H1 (cell line): ENCODE measurements around the gene TRPV4. TPM values are rescaled to one million over a fixed set of nuclear protein-coding genes. Genes with fewer than 3 reads are reported as not detected.
A peak's percentile ranks its signal among the peaks of the same experiment; 100 is the strongest.

Experiments
- CTCF ChIA-PET: fragments of 300-600 bp; sonication (Branson Sonifier 250); formaldehyde crosslinking; loops from one replicate; lab custom pipeline; 2021; ENCODE audit not compliant: partially characterized antibody; lab: Charles Lee
- POLR2A ChIA-PET: fragments of 300-600 bp; sonication (Branson Sonifier 250); formaldehyde crosslinking; loops from one replicate; lab custom pipeline; 2021; ENCODE audit warnings: inconsistent platforms; ENCODE audit not compliant: partially characterized antibody; lab: Charles Lee
- DNase-seq, 2 experiments: peaks; one replicate each; pipeline versions ENCODE4 v3.0.0 to v3.0.0-alpha.2; 2010 to 2022; ENCODE audit warnings: low spot score in 2 of 2, low read depth in 1 of 2, mixed read lengths in 1 of 2
- FAIRE-seq: peaks from 2 replicates; lab custom pipeline; 2011; peaks lifted over from hg19 to GRCh38; lab: Jason Lieb, UNC
- H2AFZ ChIP-seq: 2 replicates; pipeline ENCODE4 v1.8.1; 2012; ENCODE audit warnings: low read length, inconsistent platforms
- H2AK5ac ChIP-seq: 2 replicates; pipeline ENCODE4 v1.6.1; 2013; ENCODE audit warnings: low read depth, low read length
- H2BK120ac ChIP-seq: replicated peaks from 2 replicates; pipeline ENCODE3; 2013; ENCODE audit warnings: low read depth, low read length, inconsistent platforms
- H2BK12ac ChIP-seq: 2 replicates; pipeline ENCODE4 v1.6.1; 2013; ENCODE audit warnings: low read depth, low read length
- H2BK15ac ChIP-seq: 2 replicates; pipeline ENCODE4 v1.6.1; 2013; ENCODE audit warnings: low read length
- H2BK20ac ChIP-seq: 2 replicates; pipeline ENCODE4 v1.6.1; 2013; ENCODE audit warnings: low read length
- H2BK5ac ChIP-seq: 2 replicates; pipeline ENCODE4 v1.6.1; 2013; ENCODE audit warnings: low read depth, low read length
- H3K14ac ChIP-seq: 2 replicates; pipeline ENCODE4 v1.6.1; 2013; ENCODE audit warnings: inconsistent platforms; ENCODE audit not compliant: insufficient read length
- H3K18ac ChIP-seq: 2 replicates; pipeline ENCODE4 v1.6.1; 2013; ENCODE audit warnings: low read length; ENCODE audit errors: extremely low read depth
- H3K23ac ChIP-seq: 2 replicates; pipeline ENCODE4 v1.6.1; 2013; ENCODE audit warnings: inconsistent platforms; ENCODE audit not compliant: insufficient read length
- H3K23me2 ChIP-seq: 2 replicates; pipeline ENCODE4 v1.6.1; 2013; ENCODE audit warnings: low read depth, low read length
- H3K27ac ChIP-seq: 2 replicates; pipeline ENCODE4 v1.6.1; 2011; ENCODE audit warnings: low read depth, low read length, inconsistent platforms
- H3K27me3 ChIP-seq, 4 experiments: replicated peaks in 1 of 4; 1 replicate in 1 of 4; 2 replicates in 3 of 4; pipeline versions ENCODE4 v1.6.1 to v1.8.1; 2011 to 2013; ENCODE audit warnings: low read length in 3 of 4, mild to moderate bottlenecking in 3 of 4, inconsistent platforms in 2 of 4, mixed read lengths in 2 of 4, moderate library complexity in 1 of 4; ENCODE audit not compliant: control insufficient read depth in 3 of 4, insufficient read depth in 3 of 4; ENCODE audit errors: extremely low read depth in 1 of 4
- H3K36me3 ChIP-seq, 4 experiments: 2 replicates each; pipeline versions ENCODE4 v1.6.1 to v1.8.1; 2011 to 2013; ENCODE audit warnings: mild to moderate bottlenecking in 4 of 4, low read length in 3 of 4, moderate library complexity in 2 of 4, control low read depth in 1 of 4, inconsistent platforms in 1 of 4; ENCODE audit not compliant: insufficient read depth in 4 of 4, control insufficient read depth in 2 of 4
- H3K4ac ChIP-seq: replicated peaks from 2 replicates; pipeline ENCODE3; 2013; ENCODE audit warnings: low read length, low read depth, mixed read lengths, inconsistent platforms; ENCODE audit not compliant: insufficient read length
- H3K4me1 ChIP-seq, 4 experiments: replicated peaks in 1 of 4; 1 replicate in 1 of 4; 2 replicates in 3 of 4; pipeline versions ENCODE4 v1.6.1 to v1.8.1; 2011 to 2013; ENCODE audit warnings: low read length in 3 of 4, inconsistent platforms in 2 of 4, mixed read lengths in 1 of 4; ENCODE audit not compliant: insufficient read depth in 4 of 4, control insufficient read depth in 3 of 4
- H3K4me2 ChIP-seq, 2 experiments: 2 replicates each; pipeline versions ENCODE4 v1.6.1 to v1.8.1; 2011 to 2013; ENCODE audit warnings: low read depth in 2 of 2, low read length in 2 of 2, control low read depth in 1 of 2, inconsistent platforms in 1 of 2, mild to moderate bottlenecking in 1 of 2; ENCODE audit not compliant: insufficient read depth in 1 of 2
- H3K4me3 ChIP-seq, 4 experiments: fragments of 200-600, 300-600 bp in 1 of 4; sonication (generic), shearing (Covaris generic), sonication (Bioruptor Twin) in 1 of 4; 2 replicates each; pipeline versions ENCODE4 v1.5.1 to v1.8.1; 2011 to 2016; ENCODE audit warnings: low read length in 4 of 4, low read depth in 3 of 4, control low read depth in 2 of 4, inconsistent platforms in 2 of 4, mild to moderate bottlenecking in 2 of 4, mixed read lengths in 1 of 4, moderate library complexity in 1 of 4; ENCODE audit not compliant: insufficient read depth in 2 of 4; ENCODE audit errors: extremely low read depth in 1 of 4
- H3K56ac ChIP-seq: replicated peaks from 2 replicates; pipeline ENCODE3; 2013; ENCODE audit warnings: low read depth, mild to moderate bottlenecking, mixed read lengths, low read length, inconsistent platforms; ENCODE audit not compliant: insufficient read length
- H3K79me1 ChIP-seq: 2 replicates; pipeline ENCODE4 v1.6.1; 2013; ENCODE audit warnings: low read depth, low read length, control low read depth
- H3K79me2 ChIP-seq, 2 experiments: 2 replicates each; pipeline versions ENCODE4 v1.6.1 to v1.8.1; 2012 to 2013; ENCODE audit warnings: low read length in 2 of 2, mild to moderate bottlenecking in 2 of 2, inconsistent platforms in 1 of 2; ENCODE audit not compliant: insufficient read depth in 2 of 2, control insufficient read depth in 1 of 2
- H3K9ac ChIP-seq, 4 experiments: replicated peaks in 1 of 4; 1 replicate in 1 of 4; 2 replicates in 3 of 4; pipeline versions ENCODE4 v1.6.1 to v1.8.1; 2011 to 2013; ENCODE audit warnings: low read depth in 3 of 4, low read length in 3 of 4, control low read depth in 2 of 4, mild to moderate bottlenecking in 2 of 4, moderate library complexity in 2 of 4, inconsistent platforms in 1 of 4; ENCODE audit errors: extremely low read depth in 1 of 4
- H3K9me3 ChIP-seq, 2 experiments: 2 replicates each; pipeline versions ENCODE4 v1.6.1 to v1.8.1; 2012 to 2013; ENCODE audit warnings: mild to moderate bottlenecking in 2 of 2, moderate library complexity in 2 of 2, control low read depth in 1 of 2, inconsistent platforms in 1 of 2, low read depth in 1 of 2, low read length in 1 of 2, mixed read lengths in 1 of 2; ENCODE audit not compliant: insufficient read depth in 2 of 2
- H4K20me1 ChIP-seq, 2 experiments: replicated peaks in 1 of 2; 2 replicates each; pipeline versions ENCODE3 to v1.8.1; 2011 to 2013; ENCODE audit warnings: inconsistent platforms in 2 of 2, low read length in 2 of 2, mild to moderate bottlenecking in 1 of 2; ENCODE audit not compliant: insufficient read depth in 2 of 2, control insufficient read depth in 1 of 2
- H4K5ac ChIP-seq: 2 replicates; pipeline ENCODE4 v1.6.1; 2013; ENCODE audit warnings: low read length, low read depth, mixed read lengths, inconsistent platforms; ENCODE audit not compliant: insufficient read length
- H4K8ac ChIP-seq: 2 replicates; pipeline ENCODE4 v1.8.0; 2013; ENCODE audit warnings: mild to moderate bottlenecking, moderate library complexity, low read length, inconsistent platforms; ENCODE audit not compliant: insufficient read depth; ENCODE audit errors: extremely low read depth
- H4K91ac ChIP-seq: replicated peaks from 2 replicates; pipeline ENCODE3; 2013; ENCODE audit warnings: low read length, mixed read lengths, inconsistent platforms; ENCODE audit not compliant: insufficient read length
- ASH2L ChIP-seq: fragments of 200-600, 300-600 bp; sonication (generic); IDR thresholded peaks from one replicate; pipeline ENCODE4 v1.7.1; 2017; ENCODE audit warnings: low read length
- BACH1 ChIP-seq: IDR thresholded peaks from 2 replicates; pipeline ENCODE4 v1.6.1; 2012; ENCODE audit warnings: low read length, improper control_type of control experiment
- CEBPB ChIP-seq: IDR thresholded peaks from 2 replicates; pipeline ENCODE4 v1.6.1; 2012; ENCODE audit warnings: low read depth, low read length
- CREB1 ChIP-seq: IDR thresholded peaks from 2 replicates; pipeline ENCODE4 v1.6.1; 2012; ENCODE audit warnings: inconsistent platforms
- HDAC2 ChIP-seq, 2 experiments: fragments of 300-600 bp in 1 of 2; sonication (generic) in 1 of 2; IDR thresholded peaks; 2 replicates each; pipeline ENCODE4 v1.6.1; 2011 to 2012; ENCODE audit warnings: low read depth in 2 of 2, low read length in 2 of 2, mild to moderate bottlenecking in 2 of 2, moderate library complexity in 2 of 2, borderline replicate concordance in 1 of 2, inconsistent platforms in 1 of 2
- JUND ChIP-seq: IDR thresholded peaks from 2 replicates; pipeline ENCODE4 v1.6.1; 2011; ENCODE audit warnings: mild to moderate bottlenecking, improper control_type of control experiment, low read length
- PHF8 ChIP-seq: fragments of 200-600 bp; sonication (generic); conservative IDR thresholded peaks from 2 replicates; pipeline ENCODE4 v1.7.1; 2012; ENCODE audit warnings: low read depth, mild to moderate bottlenecking, inconsistent platforms, low read length, moderate library complexity
- POLR2A ChIP-seq, 2 experiments: IDR thresholded peaks; 1 replicate in 1 of 2; 2 replicates in 1 of 2; pipeline ENCODE4 v1.6.1; 2011; ENCODE audit warnings: low read depth in 2 of 2, low read length in 2 of 2, mild to moderate bottlenecking in 2 of 2; ENCODE audit errors: control extremely low read depth in 1 of 2
- POU5F1 ChIP-seq: IDR thresholded peaks from 2 replicates; pipeline ENCODE4 v1.6.1; 2011; ENCODE audit warnings: low read depth, mild to moderate bottlenecking, low read length, moderate library complexity
- RXRA ChIP-seq: IDR thresholded peaks from 2 replicates; pipeline ENCODE4 v1.6.1; 2011; ENCODE audit warnings: low read depth, mild to moderate bottlenecking, low read length, moderate library complexity; ENCODE audit not compliant: insufficient read depth
- USF2 ChIP-seq: IDR thresholded peaks from 2 replicates; pipeline ENCODE4 v1.6.1; 2011; ENCODE audit warnings: low read length, improper control_type of control experiment
- ZNF274 ChIP-seq: IDR thresholded peaks from 2 replicates; pipeline ENCODE4 v1.7.0; 2012; ENCODE audit warnings: low read length, borderline replicate concordance; ENCODE audit errors: extremely low read depth
- WGBS, 2 experiments: shearing (Covaris generic) in 1 of 2; methylation state at CpG; one replicate each; pipeline versions ENCODE4 v1.1.6 to v1.1.7; 2013 to 2015; ENCODE audit warnings: low lambda C conversion rate in 2 of 2, mixed read lengths in 2 of 2, inconsistent platforms in 1 of 2, low coverage in 1 of 2, missing lambda C conversion rate in 1 of 2; ENCODE audit not compliant: insufficient replicate concordance in 2 of 2, insufficient coverage in 1 of 2, insufficient read length in 1 of 2; ENCODE audit errors: extremely low coverage in 1 of 2, missing lambda C conversion rate in 1 of 2; 5-methylcytosine and 5-hydroxymethylcytosine counted together
- polyA plus RNA-seq, 7 experiments: library from polyadenylated mRNA; depleted of rRNA in 3 of 7; stranded (reverse) in 5 of 7; unstranded in 2 of 7; fragments of >200 nt in 5 of 7; fragments of 200-250 nt in 2 of 7; gene quantifications; 1 replicate in 5 of 7; 2 replicates in 1 of 7; 4 replicates in 1 of 7; pipeline versions ENCODE4 v1.2.1 to v1.2.3, GENCODE V29; 2011 to 2013; ENCODE audit warnings: missing spikeins in 2 of 7, mixed read lengths in 2 of 7
- total RNA-seq: library from RNA; stranded (reverse); fragmentation: NEBNext Ultra II Directional; extraction: Animal tissue kit (Norgen Biotek cat#: 25700); gene quantifications from 2 replicates; pipeline ENCODE4 v1.2.1, GENCODE V29; 2021

TRPV4 gene
- total and polyA plus RNA-seq, 2 of the 8 experiments (the other 6 are each of a cell fraction or from before 2014, with no cell fraction given) = 2.1 to 6.2 TPM

- H4K8ac ChIP-seq = no peak overlapping the region
- no peak overlapping the region for H3K4ac ChIP-seq
- H4K91ac ChIP-seq = no peak overlapping the region
- no peak overlapping the region for H3K27ac ChIP-seq
- H2AK5ac ChIP-seq = no peak overlapping the region
- POLR2A ChIA-PET = interaction anchor here (1.2 kb wide), 1 partner anchor 19 kb away, joined by 3 read pairs; no protein-coding TSS in a partner anchor
- no peaks in the 10 kb centered on the region for H3K79me2 ChIP-seq
- H3K14ac ChIP-seq = no peak overlapping the region
- H2BK5ac ChIP-seq = no peak overlapping the region
- H3K27me3 ChIP-seq = no peaks in the 10 kb centered on the region
- H4K5ac ChIP-seq = no peak overlapping the region
- H4K20me1 ChIP-seq = no peaks in the 10 kb centered on the region
- no peak overlapping the region for H3K4me3 ChIP-seq
- peak overlapping the region; percentile 53; the same call in 1 of the 2 replicates for H2BK15ac ChIP-seq
- FAIRE-seq (no peak), DNase-seq (peak in 1 of 2 experiments; percentile 43)
- no peak overlapping the region for H2BK12ac ChIP-seq
- H2BK20ac ChIP-seq = no peak overlapping the region
- no peaks in the 10 kb centered on the region for H3K23me2 ChIP-seq
- no peak overlapping the region for H3K4me2 ChIP-seq
- H3K9ac ChIP-seq = no peak overlapping the region
- H3K79me1 ChIP-seq = no peaks in the 10 kb centered on the region
- no peak overlapping the region for H3K56ac ChIP-seq
- CTCF ChIA-PET = interaction anchor here (0.8 to 10.0 kb wide), 13 partner anchors 8 to 243 kb away, joined by 3 to 120 read pairs (median 5); no protein-coding TSS in a partner anchor
- no peak overlapping the region for H3K23ac ChIP-seq
- no peaks in the 10 kb centered on the region for H3K9me3 ChIP-seq
- H3K36me3 ChIP-seq = no peaks in the 10 kb centered on the region
- peaks cover 0 to 10% (median 5%) of the 10 kb centered on the region in 4 experiments; a peak in 5 of 7 replicates for H3K4me1 ChIP-seq
- no peak overlapping the region for H2BK120ac ChIP-seq
- 91% methylated on average over 18 of the region's 18 CpGs; no CpG with 5 or more reads in 1 of the 2 experiments for WGBS, 2 experiments
- no peak overlapping the region for H3K18ac ChIP-seq
- H2AFZ ChIP-seq = no peak overlapping the region
- TF ChIP-seq PHF8 = no peak
- no peak for TF ChIP-seq POLR2A (IDR thresholded peaks at IDR 0.05; ENCODE audit: control extremely low read depth in 1 of 2, low read depth in 2 of 2, low read length in 2 of 2)
- TF ChIP-seq BACH1 = no peak
- no peak for TF ChIP-seq RXRA
- TF ChIP-seq ZNF274 = no peak
- no peak for TF ChIP-seq USF2
- no peak for TF ChIP-seq HDAC2 (IDR thresholded peaks at IDR 0.05; ENCODE audit: borderline replicate concordance in 1 of 2, low read depth in 2 of 2, low read length in 2 of 2)
- TF ChIP-seq CEBPB = no peak
- no peak for TF ChIP-seq JUND
- no peak for TF ChIP-seq POU5F1
- TF ChIP-seq ASH2L = no peak
- no peak for TF ChIP-seq CREB1
Measured at GRCh38 chr12:109760031-109760929, 72.9 kb downstream of the TRPV4 start.
